Lung (tissue), 12 donors: ENCODE measurements around the gene HECTD4. TPM values are rescaled to one million over a fixed set of nuclear protein-coding genes. Genes with fewer than 3 reads are reported as not detected.
"Not testable (repeated sequence)": the region's sequence is repeated elsewhere in the genome, so short reads cannot be mapped to it uniquely, and the experiment has no call there.

Experiments
- ATAC-seq: fragments of 200-7000 bp; cut with Tn5 transposase; one replicate; pipeline ENCODE4 v1.9.1; 2020; ENCODE audit warnings: moderate number of reproducible peaks; ENCODE audit not compliant: insufficient read depth, low FRiP score
- DNase-seq, 3 donors: peaks; one replicate each; pipeline ENCODE4 v3.0.0-alpha.2; 2013 to 2017
- H3K27ac ChIP-seq, 2 donors: one replicate each; pipeline ENCODE4 v1.5.1; 2013; ENCODE audit warnings: mild to moderate bottlenecking in 2 of 2, moderate library complexity in 2 of 2, control low read depth in 1 of 2, inconsistent platforms in 1 of 2, low read depth in 1 of 2, low read length in 1 of 2
- H3K27me3 ChIP-seq, 3 donors: one replicate each; pipeline ENCODE4 v1.5.1; 2013; ENCODE audit warnings: low read length in 2 of 3; ENCODE audit not compliant: control insufficient read depth in 3 of 3, insufficient read depth in 3 of 3
- H3K36me3 ChIP-seq, 4 donors: one replicate each; pipeline ENCODE4 v1.5.1; 2013; ENCODE audit warnings: low read length in 4 of 4, mild to moderate bottlenecking in 1 of 4, moderate library complexity in 1 of 4; ENCODE audit not compliant: control insufficient read depth in 4 of 4, insufficient read depth in 4 of 4
- H3K4me1 ChIP-seq, 5 donors: one replicate each; pipeline ENCODE4 v1.5.1; 2013; ENCODE audit warnings: low read length in 5 of 5, mild to moderate bottlenecking in 2 of 5, moderate library complexity in 1 of 5; ENCODE audit not compliant: control insufficient read depth in 5 of 5, insufficient read depth in 5 of 5
- H3K4me3 ChIP-seq: one replicate; pipeline ENCODE4 v1.5.1; 2013; ENCODE audit warnings: mild to moderate bottlenecking, control low read depth, moderate library complexity
- H3K9ac ChIP-seq, 2 donors: one replicate each; pipeline ENCODE4 v1.5.1; 2013; ENCODE audit warnings: low read length in 2 of 2, control low read depth in 1 of 2; ENCODE audit not compliant: insufficient read depth in 1 of 2
- H3K9me3 ChIP-seq, 4 donors: one replicate each; pipeline ENCODE4 v1.5.1; 2013; ENCODE audit warnings: low read length in 3 of 4, mild to moderate bottlenecking in 1 of 4, moderate library complexity in 1 of 4; ENCODE audit not compliant: control insufficient read depth in 4 of 4, insufficient read depth in 3 of 4
- CTCF ChIP-seq: IDR thresholded peaks from 2 replicates; pipeline ENCODE4 v1.5.1; 2012; ENCODE audit warnings: mild to moderate bottlenecking; ENCODE audit errors: control extremely low read depth, extremely low read depth
- WGBS, 2 donors: extraction: QIAGEN DNeasy Blood & Tissue Kit; methylation state at CpG; one replicate each; pipeline ENCODE4 v1.1.7; 2013; 5-methylcytosine and 5-hydroxymethylcytosine counted together
- polyA plus RNA-seq, 2 donors: library from polyadenylated mRNA; stranded (reverse); fragments of 200-250 nt; gene quantifications; one replicate each; pipeline ENCODE4 v1.2.1, GENCODE V29; 2013
- total RNA-seq, 2 donors: library from RNA; depleted of rRNA in 1 of 2; stranded (reverse); fragments of >200 nt in 1 of 2; gene quantifications; one replicate each; pipeline ENCODE4 v1.2.1, GENCODE V29; 2014 to 2021
- donor health status: control.
- donor health status: control.
- donor health status: Bipolar disorder and iron deficiency.
- donor health status: healthy.
- donor health status: DM: yes; HTN: yes; CAD: no.

Gene HECTD4
- total and polyA plus RNA-seq, 4 donors, result 4.5 to 96.5 (median 35.7) TPM

GRCh38 chr12:112341046-112341825 is 41.0 kb downstream of the HECTD4 start:
- Histone ChIP-seq H3K9ac (no peak overlapping the region), H3K4me1 (peaks cover 0 to 3% (median 0%) of the 10 kb centered on the region in 5 donors), H3K27ac (no peak overlapping the region), H3K36me3 (no peaks in the 10 kb centered on the region), H3K27me3 (no peaks in the 10 kb centered on the region), H3K9me3 (peaks cover 0 to 2% (median 0%) of the 10 kb centered on the region in 4 donors), H3K4me3 (no peak overlapping the region)
- ATAC-seq, result no peak
- no peak for TF ChIP-seq CTCF
- no peak for DNase-seq
- 79 to 83% methylated on average over 4 of the region's 4 CpGs for WGBS, 2 donors

- Histone ChIP-seq H3K27ac (no peak overlapping the region), H3K4me1 (peaks cover 0 to 3% (median 0%) of the 10 kb centered on the region in 5 donors), H3K36me3 (no peaks in the 10 kb centered on the region), H3K9ac (no peak overlapping the region), H3K4me3 (no peak overlapping the region), H3K27me3 (no peaks in the 10 kb centered on the region), H3K9me3 (peaks cover 0 to 2% (median 0%) of the 10 kb centered on the region in 4 donors)
- no peak for ATAC-seq
- TF ChIP-seq CTCF, result no peak
- DNase-seq, result no peak
- 85 to 92% methylated on average over 3 of the region's 3 CpGs for WGBS, 2 donors
Measured at GRCh38 chr12:112340230-112340629, 42.0 kb downstream of the HECTD4 start.

- H3K9me3 ChIP-seq, DNase-seq, H3K4me3 ChIP-seq, H3K9ac ChIP-seq, H3K27ac ChIP-seq, ATAC-seq, H3K36me3 ChIP-seq, H3K27me3 ChIP-seq: not testable (repeated sequence)
- peaks cover 0 to 12% (median 0%) of the 10 kb centered on the region in 5 donors for H3K4me1 ChIP-seq
- WGBS, 2 donors, result 93 to 97% methylated on average over 1 of the region's 1 CpG
Measured at GRCh38 chr12:112334999-112335398, 47.2 kb downstream of the HECTD4 start.

- H3K9ac ChIP-seq, result no peak overlapping the region
- H3K27me3 ChIP-seq, result no peaks in the 10 kb centered on the region
- H3K36me3 ChIP-seq, result no peaks in the 10 kb centered on the region
- H3K4me1 ChIP-seq, result peaks cover 0 to 25% (median 0%) of the 10 kb centered on the region in 5 donors
- peaks cover 0 to 2% (median 0%) of the 10 kb centered on the region in 4 donors for H3K9me3 ChIP-seq
- no peak for DNase-seq
- 72% methylated on average over 3 of the region's 3 CpGs for WGBS, 2 donors
- ATAC-seq, result no peak
- TF ChIP-seq CTCF, result no peak
- H3K4me3 ChIP-seq, result no peak overlapping the region
- no peak overlapping the region for H3K27ac ChIP-seq
Measured at GRCh38 chr12:112333019-112333418, 49.2 kb downstream of the HECTD4 start.
